HL-60/S4 treated with phorbol 12-myristate 13-acetate at 8.2 ng/mL for 4 days and 3 days (cell line): Measurements from ENCODE around the gene MEA1.
"Not testable (repeated sequence)": the region's sequence is repeated elsewhere in the genome, so short reads cannot be mapped to it uniquely, and the experiment has no call there.

Source experiments
- in situ Hi-C: fragments of 300-500 bp; cut with MboI; formaldehyde crosslinking; loops from 2 replicates; pipeline ENCODE4 v1.15.0; 2022; ENCODE audit warnings: low sequenced_read_pairs

MEA1 gene

DNA sequence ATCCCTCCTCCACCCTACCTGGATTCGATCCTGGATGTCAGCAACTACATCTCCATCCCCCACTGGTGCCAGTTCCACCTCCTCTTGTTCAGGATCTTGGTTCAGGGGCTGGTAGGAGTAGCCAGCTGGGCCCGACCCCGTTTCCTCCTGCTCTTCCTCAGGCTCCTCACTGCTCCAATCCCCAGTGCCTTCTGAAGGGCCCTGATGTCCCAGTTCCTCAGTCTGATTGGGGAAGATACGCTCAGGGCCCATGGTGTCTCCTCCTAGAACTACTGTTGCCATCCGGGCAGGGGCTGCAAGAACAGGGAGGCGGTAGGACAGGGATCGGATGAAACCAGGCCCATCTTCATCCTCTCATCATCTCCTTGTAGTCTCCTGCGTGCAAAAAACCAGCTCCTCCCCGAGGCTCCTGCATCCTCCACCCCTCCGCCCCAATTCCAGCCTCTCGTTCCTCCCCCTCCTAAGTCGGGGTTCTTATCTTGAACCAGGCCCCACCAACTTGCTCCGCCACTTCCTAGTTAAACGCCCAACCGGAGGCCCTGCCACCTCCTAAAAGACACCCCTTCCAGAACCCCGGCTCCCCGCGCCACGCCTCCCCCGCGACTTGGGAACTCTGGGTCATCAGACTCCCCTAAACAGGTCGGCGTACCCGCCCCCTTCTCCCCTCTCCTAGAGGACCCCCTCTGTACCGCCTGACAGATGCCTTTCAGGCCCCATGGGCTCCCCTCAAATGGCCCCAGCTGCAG lies 476 bp downstream of the MEA1 start:
- in situ Hi-C loops, result no loop called here

- in situ Hi-C loops, result no loop called here
These were observed 1.4 kb downstream of the MEA1 start for GRCh38 chr6:43012364-43012763.

- in situ Hi-C loops, result no loop called here
These were observed 2.5 kb downstream of the MEA1 start for GRCh38 chr6:43011207-43011606.

DNA sequence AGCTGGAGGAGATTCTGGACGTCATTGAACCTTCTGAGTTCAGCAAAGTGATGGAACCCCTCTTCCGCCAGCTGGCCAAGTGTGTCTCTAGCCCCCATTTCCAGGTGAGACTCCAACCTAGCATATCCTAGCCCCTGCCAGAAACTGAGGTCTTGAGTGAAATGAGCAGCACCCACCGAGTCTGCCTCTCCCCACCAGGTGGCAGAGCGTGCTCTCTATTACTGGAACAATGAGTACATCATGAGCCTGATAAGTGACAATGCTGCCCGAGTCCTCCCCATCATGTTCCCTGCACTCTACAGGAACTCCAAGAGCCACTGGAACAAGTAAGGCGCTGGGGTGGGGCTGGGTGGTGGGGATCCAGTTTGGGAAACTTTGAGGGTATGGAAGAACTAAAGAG lies 4.6 kb downstream of the MEA1 start:
- in situ Hi-C loops, result no loop called here

- in situ Hi-C loops, result no loop called here
These were observed 6.6 kb downstream of the MEA1 start for GRCh38 chr6:43007126-43007525.

DNA sequence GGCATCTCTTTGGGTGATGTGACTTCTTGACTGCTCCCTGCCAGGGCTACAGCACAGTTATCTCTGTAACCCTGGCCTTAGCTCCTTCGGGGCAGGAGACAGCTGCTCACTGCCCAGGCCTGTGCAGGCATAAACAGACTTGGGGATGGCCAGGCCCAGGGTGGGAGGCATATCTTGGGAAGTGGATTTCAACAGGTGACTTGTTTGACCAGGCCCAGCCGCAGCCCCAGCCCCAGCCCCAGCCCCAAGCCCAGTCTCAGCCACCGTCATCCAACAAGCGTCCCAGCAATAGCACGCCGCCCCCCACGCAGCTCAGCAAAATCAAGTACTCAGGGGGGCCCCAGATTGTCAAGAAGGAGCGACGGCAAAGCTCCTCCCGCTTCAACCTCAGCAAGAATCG lies 7.5 kb downstream of the MEA1 start:
- in situ Hi-C loops, result no loop called here

DNA sequence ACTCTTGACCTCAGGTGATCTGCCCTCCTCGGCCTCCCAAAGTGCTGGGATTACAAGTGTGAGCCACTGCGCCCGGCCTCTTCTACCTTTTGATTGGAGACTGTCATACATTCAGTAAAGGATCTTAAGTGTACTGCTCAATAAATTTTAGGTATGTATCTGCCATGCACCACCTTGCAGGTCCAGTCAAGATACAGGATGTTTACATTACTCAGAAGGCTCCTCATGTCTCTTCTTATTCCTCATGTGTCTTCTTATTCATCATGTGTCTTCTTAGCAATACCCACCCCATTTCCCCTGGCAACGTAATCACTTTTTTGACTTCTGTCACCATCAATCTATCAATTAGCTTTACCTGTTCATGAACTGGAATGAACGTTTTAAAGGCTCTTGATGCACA lies 7.9 kb downstream of the MEA1 start:
- in situ Hi-C loops, result no loop called here

DNA sequence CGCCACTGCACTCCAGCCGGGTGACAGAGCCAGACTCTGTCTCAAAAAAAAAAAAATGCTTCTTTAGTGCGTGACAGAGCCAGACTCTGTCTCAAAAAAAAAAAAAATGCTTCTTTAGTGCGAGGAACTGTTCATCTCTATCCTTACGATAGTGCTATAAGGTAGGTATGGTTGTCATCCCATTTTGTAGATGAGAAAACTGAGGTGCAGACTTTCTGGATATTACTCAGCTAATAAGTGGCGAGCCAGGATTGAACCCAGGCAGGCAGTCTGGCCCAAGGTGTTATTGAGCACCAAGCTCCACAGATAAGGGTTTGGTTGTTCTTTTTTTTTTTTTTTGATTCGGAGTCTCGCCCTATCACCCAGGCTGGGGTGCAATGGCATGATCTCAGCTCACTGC lies 11.9 kb downstream of the MEA1 start:
- in situ Hi-C loops, result no loop called here

- in situ Hi-C loops, result not testable (repeated sequence)
These were observed 15.5 kb downstream of the MEA1 start for GRCh38 chr6:42998205-42998604.

GRCh38 chr6:42996513-42996912 lies 17.2 kb downstream of the MEA1 start:
- in situ Hi-C loops, result no loop called here

- in situ Hi-C loops, result no loop called here
These were observed 20.3 kb downstream of the MEA1 start for GRCh38 chr6:42993445-42993844.

DNA sequence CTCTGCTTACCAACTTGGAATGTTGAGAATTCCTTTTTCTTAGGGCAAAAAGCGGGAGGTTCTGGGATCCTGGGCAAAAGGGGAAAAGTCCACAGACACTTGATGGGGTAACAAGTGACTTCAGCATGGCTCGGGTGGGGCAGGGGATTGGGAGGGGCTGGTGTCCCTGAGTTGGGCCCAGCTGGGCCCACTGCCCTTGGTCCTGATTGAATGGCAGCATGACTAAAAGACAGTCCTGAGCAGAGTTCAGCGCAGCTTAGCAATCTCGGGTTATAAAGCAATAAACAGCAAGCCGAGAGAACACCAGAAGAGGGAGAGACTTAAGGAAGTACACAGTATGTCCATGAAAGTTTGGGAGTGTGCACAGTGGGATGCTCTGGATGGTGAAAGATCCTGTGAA lies 23.8 kb downstream of the MEA1 start:
- in situ Hi-C loops, result no loop called here

DNA sequence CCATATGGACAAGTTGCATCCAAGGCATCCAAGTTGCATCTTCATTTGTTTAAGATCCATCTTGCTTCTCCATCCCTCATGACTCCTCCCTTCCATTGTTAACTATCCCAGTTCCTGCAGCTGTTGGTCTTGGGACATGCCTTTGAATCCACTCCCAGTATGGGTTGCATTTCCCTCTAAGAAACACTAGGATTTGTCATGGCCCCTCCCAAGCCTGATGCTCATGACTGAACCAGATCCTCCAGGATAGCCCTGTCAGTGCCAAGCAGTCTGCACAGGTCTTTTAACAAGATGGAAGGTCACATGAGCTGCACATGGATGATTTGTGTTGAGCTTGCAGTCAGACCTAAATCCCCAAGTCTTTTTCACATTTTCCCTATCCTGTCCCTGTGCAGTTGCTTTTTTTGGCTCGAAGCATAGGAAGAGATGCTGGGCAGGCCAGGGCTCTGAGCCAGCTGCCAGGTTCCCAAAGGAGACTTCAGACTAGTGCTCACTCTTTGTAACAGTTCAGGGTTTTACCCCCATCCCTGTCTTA lies 25.2 kb downstream of the MEA1 start:
- in situ Hi-C loops, result no loop called here

GRCh38 chr6:42987533-42988451 lies 26.0 kb downstream of the MEA1 start:
- in situ Hi-C loops, result no loop called here

DNA sequence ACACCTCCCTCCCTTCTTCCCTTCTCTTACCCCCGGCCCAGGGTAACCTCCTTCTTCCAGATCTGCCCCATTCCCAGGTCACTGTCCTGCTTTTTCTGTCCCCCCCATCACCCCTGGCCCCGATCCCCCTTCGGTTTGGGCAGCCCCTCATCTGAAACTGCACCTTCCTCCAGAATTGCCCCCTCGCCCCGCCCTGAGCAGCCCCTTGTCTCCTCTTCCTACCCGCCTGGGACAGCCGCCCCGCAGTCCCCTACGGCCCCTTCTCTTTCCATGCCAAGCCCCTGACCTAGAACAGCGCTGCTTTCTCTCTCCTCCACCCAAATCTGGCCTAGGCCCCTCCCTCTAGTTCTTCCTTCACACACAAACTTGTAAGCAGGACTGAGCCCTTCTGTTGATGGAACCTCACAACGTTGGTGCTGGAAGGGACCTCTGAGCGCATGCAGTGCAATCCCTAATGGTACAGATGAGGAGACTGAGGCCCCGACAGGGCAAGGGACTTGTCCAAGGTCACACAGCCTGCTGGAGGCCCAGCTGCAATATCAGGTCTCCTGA lies 28.7 kb downstream of the MEA1 start:
- in situ Hi-C loops, result no loop called here

GRCh38 chr6:42984001-42984923 lies 29.5 kb downstream of the MEA1 start, which contains the start of gene PPP2R5D:
Gene PPP2R5D, plus strand, starts transcription at chr6:42984570. Its CDS starts 108 bp downstream, at chr6:42984678.
- in situ Hi-C loops, result no loop called here

DNA sequence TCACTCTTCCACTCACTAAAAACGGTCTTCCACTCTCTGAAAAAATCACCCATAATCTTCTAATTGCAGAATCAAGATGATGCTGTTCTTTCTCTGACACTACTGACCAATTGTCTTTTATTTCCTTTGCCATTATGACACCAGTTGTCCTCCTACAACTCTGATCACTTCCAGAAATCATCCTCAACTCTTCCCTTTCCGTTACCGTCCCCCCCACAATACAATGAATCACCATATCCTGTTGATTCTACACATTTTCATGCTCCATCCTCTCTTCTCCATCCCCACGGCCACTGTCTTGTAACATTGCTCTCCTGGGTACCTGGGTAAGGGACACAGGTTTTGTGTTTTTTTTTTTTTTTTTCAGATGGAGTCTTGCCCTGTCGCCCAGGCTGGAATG lies 31.9 kb downstream of the MEA1 start:
- in situ Hi-C loops, result no loop called here

GRCh38 chr6:42979523-42980177 lies 34.1 kb downstream of the MEA1 start:
- in situ Hi-C loops, result no loop called here

- in situ Hi-C loops, result no loop called here
These were observed 34.8 kb downstream of the MEA1 start, which contains the start of gene PEX6 for GRCh38 chr6:42978839-42979522. Gene PEX6, minus strand, starts transcription at chr6:42979181. Its CDS starts 31 bp downstream, at chr6:42979150.
